HepG2 (cell line): ENCODE results near the gene LATS2. TPM values are rescaled to one million over a fixed set of nuclear protein-coding genes. Genes with fewer than 3 reads are reported as not detected.

Source experiments
- ATAC-seq: fragments of 200-7000 bp; cut with Tn5 transposase; 3 replicates; pipeline ENCODE4 v1.9.1; 2020; ENCODE audit warnings: mild to moderate bottlenecking, moderate library complexity
- BruUV-seq: library from RNA; stranded (reverse); fragments of 400-500 nt; replicated peaks from 2 replicates; lab custom pipeline; 2021; lab: Mats Ljungman, UMichigan
- CTCF ChIA-PET: fragments of 300-600 bp; formaldehyde crosslinking; extraction: SDS; loops from one replicate; lab custom pipeline; 2021; ENCODE audit warnings: low total read pairs, inconsistent platforms, low intra/inter-chr PET ratio; lab: Yijun Ruan, JAX
- POLR2A ChIA-PET: fragments of 350-600 bp; sonication (Branson Sonifier 250); formaldehyde crosslinking; loops from one replicate; lab custom pipeline; 2020; ENCODE audit warnings: antibody characterized with exemption, inconsistent platforms; lab: Yijun Ruan, JAX
- DNase-seq: peaks from one replicate; pipeline ENCODE4 v3.0.0-alpha.2; 2015; ENCODE audit warnings: low spot score
- FAIRE-seq: peaks from 3 replicates; lab custom pipeline; 2011; peaks lifted over from hg19 to GRCh38; lab: Jason Lieb, UNC
- H2AFZ ChIP-seq: one replicate; pipeline ENCODE4 v1.6.1; 2011; ENCODE audit warnings: low read length, inconsistent platforms
- H3K27ac ChIP-seq: fragments of 300-600 bp; 3 replicates; pipeline ENCODE4 v1.8.0; 2011; ENCODE audit warnings: mixed run types, mild to moderate bottlenecking, mixed read lengths, low read length, inconsistent platforms; ENCODE audit not compliant: insufficient read depth; ENCODE audit errors: extremely low read length
- H3K27me3 ChIP-seq, 2 experiments: fragments of 200-600 bp in 1 of 2; 2 replicates in 1 of 2; 3 replicates in 1 of 2; pipeline versions ENCODE4 v1.6.0 to v1.8.0; 2011; ENCODE audit warnings: low read length in 2 of 2, mild to moderate bottlenecking in 2 of 2, moderate library complexity in 2 of 2, inconsistent platforms in 1 of 2; ENCODE audit not compliant: insufficient read depth in 2 of 2, control insufficient read depth in 1 of 2
- H3K36me3 ChIP-seq, 2 experiments: fragments of 200-600 bp in 1 of 2; replicated peaks in 1 of 2; 2 replicates in 1 of 2; 3 replicates in 1 of 2; pipeline versions ENCODE4 v1.5.1 to v1.8.0; 2011; ENCODE audit warnings: low read length in 2 of 2, inconsistent platforms in 1 of 2; ENCODE audit not compliant: insufficient read depth in 2 of 2, control insufficient read depth in 1 of 2
- H3K4me1 ChIP-seq: 2 replicates; pipeline ENCODE4 v1.5.1; 2012; ENCODE audit warnings: low read length, inconsistent platforms; ENCODE audit not compliant: insufficient read depth
- H3K4me2 ChIP-seq: 2 replicates; pipeline ENCODE4 v1.6.0; 2011; ENCODE audit warnings: low read depth, low read length, inconsistent platforms
- H3K4me3 ChIP-seq, 3 experiments: fragments of 200-600 bp in 1 of 3; sonication (generic), shearing (Covaris generic) in 1 of 3; replicated peaks in 1 of 3; 2 replicates each; pipeline ENCODE4 v1.5.1; 2011 to 2016; ENCODE audit warnings: low read length in 3 of 3, inconsistent platforms in 2 of 3, low read depth in 2 of 3, mild to moderate bottlenecking in 2 of 3, control low read depth in 1 of 3, mixed read lengths in 1 of 3; ENCODE audit not compliant: insufficient read depth in 1 of 3
- H3K79me2 ChIP-seq: one replicate; pipeline ENCODE4 v1.6.1; 2011; ENCODE audit warnings: low read length, inconsistent platforms; ENCODE audit not compliant: insufficient read depth
- H3K9ac ChIP-seq: 2 replicates; pipeline ENCODE4 v1.6.0; 2011; ENCODE audit warnings: mild to moderate bottlenecking, low read depth, low read length, inconsistent platforms; ENCODE audit not compliant: insufficient read depth
- H3K9me3 ChIP-seq: 2 replicates; pipeline ENCODE4 v1.5.1; 2012; ENCODE audit warnings: mild to moderate bottlenecking, low read length
- H4K20me1 ChIP-seq: 2 replicates; pipeline ENCODE4 v1.6.0; 2011; ENCODE audit warnings: inconsistent platforms, mild to moderate bottlenecking, low read length, moderate library complexity; ENCODE audit not compliant: insufficient read depth
- BCL6 ChIP-seq: IDR thresholded peaks from 2 replicates; pipeline ENCODE4 v1.6.1; 2016; ENCODE audit warnings: missing genetic modification reagents, missing compliant biosample characterization
- DMAP1 ChIP-seq: IDR thresholded peaks from 2 replicates; pipeline ENCODE4 v1.6.1; 2016
- FOXK2 ChIP-seq: fragments of 450-650 bp; IDR thresholded peaks from 2 replicates; pipeline ENCODE4 v1.6.1; 2016
- GATA4 ChIP-seq: sonication (generic); IDR thresholded peaks from 2 replicates; pipeline ENCODE4 v1.6.1; 2016; ENCODE audit warnings: antibody characterized with exemption, low read depth, borderline replicate concordance
- KLF11 ChIP-seq: IDR thresholded peaks from 2 replicates; pipeline ENCODE4 v1.6.1; 2016; ENCODE audit warnings: missing compliant biosample characterization
- KLF15 ChIP-seq: sonication (generic); formaldehyde crosslinking; IDR thresholded peaks from 2 replicates; pipeline ENCODE4 v1.8.1; 2023; ENCODE audit warnings: borderline replicate concordance, mild to moderate bottlenecking, inconsistent platforms, missing genetic modification reagents, mixed read lengths
- NFIC ChIP-seq: IDR thresholded peaks from 2 replicates; pipeline ENCODE4 v1.6.1; 2012; ENCODE audit warnings: mild to moderate bottlenecking, low read length, inconsistent platforms
- NR2F2 ChIP-seq: IDR thresholded peaks from 2 replicates; pipeline ENCODE4 v1.6.1; 2012; ENCODE audit warnings: low read depth, inconsistent platforms, borderline replicate concordance
- SALL2 ChIP-seq: sonication (generic); formaldehyde crosslinking; IDR thresholded peaks from 2 replicates; pipeline ENCODE4 v1.8.1; 2023; ENCODE audit warnings: mild to moderate bottlenecking, missing genetic modification reagents, inconsistent platforms
- ZFP1 ChIP-seq: IDR thresholded peaks from 2 replicates; pipeline ENCODE4 v1.6.1; 2016
- ZMAT3 ChIP-seq: sonication (generic); formaldehyde crosslinking; conservative IDR thresholded peaks from 2 replicates; pipeline ENCODE4 v1.7.0; 2021; ENCODE audit warnings: missing genetic modification reagents
- ZMYM4 ChIP-seq: sonication (generic); formaldehyde crosslinking; IDR thresholded peaks from 2 replicates; pipeline ENCODE4 v1.8.1; 2023; ENCODE audit warnings: mild to moderate bottlenecking, missing genetic modification reagents
- ZNF263 ChIP-seq: sonication (generic); formaldehyde crosslinking; IDR thresholded peaks from 2 replicates; pipeline ENCODE4 v1.4.0; 2020; ENCODE audit warnings: missing genetic modification reagents
- ZNF513 ChIP-seq: sonication (generic); formaldehyde crosslinking; conservative IDR thresholded peaks from 2 replicates; pipeline ENCODE4 v1.5.0; 2020; ENCODE audit warnings: missing genetic modification reagents
- ZNF570 ChIP-seq: sonication (generic); formaldehyde crosslinking; IDR thresholded peaks from 2 replicates; pipeline ENCODE4 v1.4.0; 2020; ENCODE audit warnings: mild to moderate bottlenecking, missing genetic modification reagents, borderline replicate concordance
- ZNF766 ChIP-seq: sonication (generic); formaldehyde crosslinking; IDR thresholded peaks from 2 replicates; pipeline ENCODE4 v1.5.0; 2020; ENCODE audit warnings: missing genetic modification reagents, borderline replicate concordance
- WGBS: methylation state at CpG from one replicate; pipeline ENCODE4 v1.1.6; 2017; ENCODE audit warnings: low lambda C conversion rate; 5-methylcytosine and 5-hydroxymethylcytosine counted together
- in situ Hi-C: cut with HindIII; loops from 2 replicates; pipeline ENCODE4 v1.10.0; 2017; ENCODE audit warnings: low pct_unique_long_range_greater_than_20kb; ENCODE audit not compliant: extremely low pct_ligation_motif_present
- intact Hi-C: fragments of 100-400 bp; cut with micrococcal nuclease; formaldehyde crosslinking; loops from one replicate; pipeline ENCODE4 v1.10.0; 2022; ENCODE audit not compliant: unreplicated experiment
- polyA plus RNA-seq, 8 experiments: library from polyadenylated mRNA; depleted of rRNA in 3 of 8; stranded (reverse) in 7 of 8; unstranded in 1 of 8; fragments of >200 nt; fragmentation: Illumina TruSeq in 4 of 8; extraction: Trizol in 4 of 8; gene quantifications; 2 replicates each; pipeline versions ENCODE4 v1.2.1 to v1.2.3, GENCODE V29; 2011 to 2016; ENCODE audit warnings: low read depth in 4 of 8, missing spikeins in 1 of 8, mixed read lengths in 1 of 8; ENCODE audit not compliant: insufficient read depth in 1 of 8
- total RNA-seq, 5 experiments: library from RNA; depleted of rRNA; stranded (reverse); fragments of >200 nt; fragmentation: Illumina TruSeq; extraction: Trizol; gene quantifications; 2 replicates each; pipeline ENCODE4 v1.2.3, GENCODE V29; 2016; ENCODE audit warnings: low read depth in 1 of 5
- TF ChIP-seq, protein P1 (sequence below): IDR thresholded peaks from 2 replicates; pipeline ENCODE4 v1.6.1; 2016; ENCODE audit warnings: low read depth, control low read depth
- TF ChIP-seq, protein P2 (sequence below): sonication (generic); formaldehyde crosslinking; IDR thresholded peaks from 2 replicates; pipeline ENCODE4 v1.5.0; 2020; ENCODE audit warnings: missing genetic modification reagents, mild to moderate bottlenecking, borderline replicate concordance

The LATS2 gene
- total and polyA plus RNA-seq, 2 of the 13 experiments (the other 11 are each of a cell fraction or from before 2014, with no cell fraction given): 7.3 to 8.5 TPM

DNA sequence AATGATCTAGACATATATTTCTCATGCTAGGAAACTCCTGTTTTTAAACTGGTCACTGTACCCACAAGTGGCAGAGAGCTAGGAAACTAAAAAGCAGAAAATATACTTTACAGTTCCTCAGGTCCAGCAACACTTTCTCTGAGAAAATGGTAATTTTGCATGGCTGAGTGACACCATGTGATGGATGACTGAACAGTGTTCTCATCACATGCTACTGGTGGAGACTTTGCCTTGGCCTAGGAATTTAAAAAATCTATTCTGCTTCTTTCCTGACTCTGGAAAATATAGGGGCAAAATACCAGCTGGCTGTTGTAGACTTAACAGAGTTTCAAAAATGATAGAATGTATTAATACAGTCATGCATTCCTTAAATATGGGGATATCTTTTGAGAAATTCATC, 50.0 kb downstream of the LATS2 start:
- H3K9me3 ChIP-seq: no peaks in the 10 kb centered on the region
- H3K36me3 ChIP-seq: peaks cover 1 to 10% of the 10 kb centered on the region in 2 experiments; a peak in 1 of 5 replicates
- peaks cover 66% of the 10 kb centered on the region for H3K4me1 ChIP-seq
- ChIA-PET CTCF (no interaction called here), POLR2A (interaction anchor here (1.2 kb wide), 1 partner anchor 50 kb away, joined by 3 read pairs; the partner anchor contains the start of gene LATS2)
- H3K4me2 ChIP-seq: no peak overlapping the region
- H3K27ac ChIP-seq: no peak overlapping the region
- intact Hi-C loops: loop anchor here (5.0 kb wide), 1 partner anchor 59 kb away; no protein-coding TSS in a partner anchor
- H2AFZ ChIP-seq: no peak overlapping the region
- in situ Hi-C loops: no loop called here
- no TSS peak for BruUV-seq
- H3K79me2 ChIP-seq: peaks cover 68% of the 10 kb centered on the region
- TF ChIP-seq ZNF766 (no peak), ZNF513 (CRISPR knock-in tag) (no peak), NR2F2 (no peak)
- ATAC-seq (no peak), DNase-seq (no peak), FAIRE-seq (no peak)
- no peak overlapping the region for H3K9ac ChIP-seq
- H4K20me1 ChIP-seq: peaks cover 3% of the 10 kb centered on the region; the same call in 1 of the 2 replicates
- no peak overlapping the region for H3K4me3 ChIP-seq
- H3K27me3 ChIP-seq: no peaks in the 10 kb centered on the region

DNA sequence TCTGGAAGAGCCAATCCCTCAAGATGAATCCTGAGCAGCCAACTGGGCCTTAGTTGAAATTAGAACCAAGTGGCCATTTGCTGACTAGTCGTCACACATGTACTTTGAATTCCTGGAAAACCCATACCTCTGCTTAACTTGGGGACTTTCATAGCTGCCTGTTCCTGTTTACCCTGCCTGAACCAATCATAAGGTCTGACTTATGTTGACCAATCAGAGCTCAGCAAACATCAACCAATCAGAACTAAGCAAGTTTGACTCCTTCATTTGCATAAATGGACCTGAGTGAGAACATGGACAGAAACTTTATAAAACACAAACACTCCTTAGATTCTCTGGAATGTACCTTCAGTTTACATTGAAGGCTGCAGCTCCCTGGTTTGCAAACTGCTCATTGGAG, 50.8 kb downstream of the LATS2 start:
- Histone ChIP-seq H3K4me3 (no peak overlapping the region), H3K27ac (no peak overlapping the region), H3K9me3 (no peaks in the 10 kb centered on the region), H3K27me3 (no peaks in the 10 kb centered on the region), H3K4me2 (no peak overlapping the region), H3K4me1 (peaks cover 59% of the 10 kb centered on the region), H4K20me1 (peaks cover 3% of the 10 kb centered on the region; the same call in 1 of the 2 replicates), H3K36me3 (peaks cover 1 to 12% of the 10 kb centered on the region in 2 experiments; a peak in 1 of 5 replicates), H3K79me2 (peaks cover 66% of the 10 kb centered on the region), H3K9ac (no peak overlapping the region), H2AFZ (no peak overlapping the region)
- ChIA-PET POLR2A (interaction anchor here (1.2 kb wide), 1 partner anchor 51 kb away, joined by 3 read pairs; the partner anchor contains the start of gene LATS2), CTCF (no interaction called here)
- no TSS peak for BruUV-seq
- ATAC-seq: no peak
- peak; percentile 44 for DNase-seq
- in situ Hi-C loops: no loop called here
- intact Hi-C loops: loop anchor here (5.0 kb wide), 1 partner anchor 58 kb away; no protein-coding TSS in a partner anchor
- whole genome bisulfite sequencing: 60% methylated on average over 1 of the region's 1 CpG
- no peak for FAIRE-seq
- TF ChIP-seq BCL6 (CRISPR knock-in tag): peak; percentile 61
- TF ChIP-seq DMAP1 (CRISPR knock-in tag): no peak
- TF ChIP-seq, protein P1, sequence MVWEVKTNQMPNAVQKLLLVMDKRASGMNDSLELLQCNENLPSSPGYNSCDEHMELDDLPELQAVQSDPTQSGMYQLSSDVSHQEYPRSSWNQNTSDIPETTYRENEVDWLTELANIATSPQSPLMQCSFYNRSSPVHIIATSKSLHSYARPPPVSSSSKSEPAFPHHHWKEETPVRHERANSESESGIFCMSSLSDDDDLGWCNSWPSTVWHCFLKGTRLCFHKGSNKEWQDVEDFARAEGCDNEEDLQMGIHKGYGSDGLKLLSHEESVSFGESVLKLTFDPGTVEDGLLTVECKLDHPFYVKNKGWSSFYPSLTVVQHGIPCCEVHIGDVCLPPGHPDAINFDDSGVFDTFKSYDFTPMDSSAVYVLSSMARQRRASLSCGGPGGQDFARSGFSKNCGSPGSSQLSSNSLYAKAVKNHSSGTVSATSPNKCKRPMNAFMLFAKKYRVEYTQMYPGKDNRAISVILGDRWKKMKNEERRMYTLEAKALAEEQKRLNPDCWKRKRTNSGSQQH (CRISPR knock-in tag): no peak
- TF ChIP-seq ZFP1 (CRISPR knock-in tag): no peak
- no peak for TF ChIP-seq SALL2
- peak; percentile 25; the same call in 1 of the 2 replicates for TF ChIP-seq ZMYM4 (CRISPR knock-in tag)
- no peak for TF ChIP-seq NFIC
- TF ChIP-seq ZNF570 (CRISPR knock-in tag): no peak
- TF ChIP-seq ZMAT3 (CRISPR knock-in tag): no peak
- TF ChIP-seq GATA4: no peak
- no peak for TF ChIP-seq KLF11 (CRISPR knock-in tag)
- TF ChIP-seq ZNF263 (CRISPR knock-in tag): no peak
- 0 out of 2 replicates have a peak, but pooled peaks have one; percentile 27 for TF ChIP-seq FOXK2
- TF ChIP-seq, protein P2, sequence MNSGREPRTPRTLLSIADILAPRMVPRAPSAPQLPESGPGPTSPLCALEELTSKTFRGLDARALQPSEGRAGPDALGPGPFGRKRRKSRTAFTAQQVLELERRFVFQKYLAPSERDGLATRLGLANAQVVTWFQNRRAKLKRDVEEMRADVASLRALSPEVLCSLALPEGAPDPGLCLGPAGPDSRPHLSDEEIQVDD (CRISPR knock-in tag): no peak
- no peak for TF ChIP-seq KLF15 (CRISPR knock-in tag)
